Ectodermal cell (in vitro differentiated cells): ENCODE results near the gene CDH4.
"Not testable (repeated sequence)": the region's sequence is repeated elsewhere in the genome, so short reads cannot be mapped to it uniquely, and the experiment has no call there.

Experiments used
- H3K27ac ChIP-seq: 2 replicates; pipeline ENCODE4 v1.7.0; 2013; ENCODE audit warnings: mild to moderate bottlenecking, low read depth, low read length; ENCODE audit not compliant: insufficient read depth, poor library complexity, severe bottlenecking
- H3K27me3 ChIP-seq: 2 replicates; pipeline ENCODE4 v1.7.0; 2013; ENCODE audit warnings: mild to moderate bottlenecking, low read length; ENCODE audit not compliant: insufficient read depth, control insufficient read depth, poor library complexity, severe bottlenecking
- H3K36me3 ChIP-seq: one replicate; pipeline ENCODE4 v1.7.0; 2013; ENCODE audit warnings: low read length; ENCODE audit not compliant: control insufficient read depth, insufficient read depth
- H3K4me1 ChIP-seq: one replicate; pipeline ENCODE4 v1.7.0; 2013; ENCODE audit warnings: low read length; ENCODE audit not compliant: control insufficient read depth, insufficient read depth
- H3K4me3 ChIP-seq: 2 replicates; pipeline ENCODE4 v1.7.0; 2013; ENCODE audit warnings: low read depth, low read length, control low read depth; ENCODE audit not compliant: insufficient read depth
- H3K9me3 ChIP-seq: 2 replicates; pipeline ENCODE4 v1.7.0; 2013; ENCODE audit warnings: mild to moderate bottlenecking, low read length, moderate library complexity; ENCODE audit not compliant: control insufficient read depth
- WGBS, 2 experiments: methylation state at CpG; one replicate each; pipeline ENCODE4 v1.1.7; 2013; ENCODE audit warnings: missing lambda C conversion rate in 2 of 2; 5-methylcytosine and 5-hydroxymethylcytosine counted together

Gene CDH4

GRCh38 chr20:61420056-61420455 is 168.0 kb downstream of the CDH4 start:
- Histone ChIP-seq H3K27ac (no peak overlapping the region), H3K9me3 (no peaks in the 10 kb centered on the region), H3K36me3 (no peaks in the 10 kb centered on the region), H3K4me3 (no peak overlapping the region), H3K27me3 (no peaks in the 10 kb centered on the region), H3K4me1 (peaks cover 10% of the 10 kb centered on the region)
- 76 to 77% methylated on average over 6 of the region's 6 CpGs for WGBS, 2 experiments

DNA sequence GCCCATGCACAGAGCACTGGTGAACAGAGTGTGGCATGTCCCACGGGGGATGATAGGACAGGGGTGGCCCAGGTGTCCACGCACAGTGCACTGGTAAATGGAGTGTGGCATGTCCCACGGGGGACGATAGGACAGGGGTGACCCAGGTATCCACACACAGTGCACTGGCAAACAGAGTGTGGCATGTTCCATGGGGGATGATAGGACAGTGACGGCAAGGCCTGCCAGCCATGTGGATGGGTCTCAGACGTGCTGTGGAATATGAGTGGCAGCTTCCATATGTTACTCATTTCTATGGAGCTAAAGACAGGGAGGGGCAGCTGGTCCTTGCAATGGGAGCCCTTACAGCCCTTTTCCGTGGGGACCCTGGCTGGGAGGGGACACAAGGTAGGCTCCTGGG is 168.7 kb downstream of the CDH4 start:
- no peak overlapping the region for H3K4me3 ChIP-seq
- no peaks in the 10 kb centered on the region for H3K36me3 ChIP-seq
- H3K27me3 ChIP-seq: no peaks in the 10 kb centered on the region
- WGBS, 2 experiments: 88 to 91% methylated on average over 7 of the region's 7 CpGs
- H3K9me3 ChIP-seq: no peaks in the 10 kb centered on the region
- H3K27ac ChIP-seq: no peak overlapping the region
- H3K4me1 ChIP-seq: peaks cover 10% of the 10 kb centered on the region

DNA sequence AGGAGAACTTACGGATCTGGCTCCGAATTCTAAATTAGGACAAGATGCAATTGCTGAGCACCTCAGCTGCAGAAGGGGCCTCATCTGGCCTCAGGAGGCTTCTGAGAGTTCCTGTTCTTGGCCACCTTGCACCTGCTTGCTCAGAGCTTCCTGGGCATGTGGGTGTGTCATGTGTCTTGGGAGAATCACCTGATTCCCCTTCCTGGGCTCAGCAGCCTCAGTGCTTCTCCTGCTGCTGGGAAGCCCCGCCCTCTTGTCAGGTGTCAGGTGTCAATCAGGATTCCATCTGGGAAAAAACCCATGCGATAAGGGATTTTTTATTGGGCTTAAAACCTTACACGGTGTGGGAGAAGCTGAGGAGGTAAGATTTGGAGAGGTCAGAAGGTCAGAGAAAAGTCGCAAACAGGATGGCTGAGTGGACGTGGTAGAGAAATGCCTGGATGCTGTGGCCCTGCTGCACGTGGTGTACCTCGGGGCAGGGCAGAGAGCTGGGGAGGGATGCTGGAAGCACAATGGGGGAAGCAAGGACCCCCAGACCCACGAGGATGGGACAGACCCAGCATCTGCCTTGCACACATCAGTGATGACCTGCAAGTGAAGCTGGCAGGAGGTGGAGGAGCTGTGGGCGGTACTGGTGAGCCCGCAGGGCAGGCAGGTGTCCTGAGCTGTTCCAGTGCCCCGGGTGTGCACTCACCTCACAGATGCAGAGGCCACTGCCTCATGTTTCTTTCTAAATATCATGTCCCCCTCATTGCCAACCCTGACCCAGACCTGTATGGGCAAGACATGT is 170.8 kb downstream of the CDH4 start:
- H3K27ac ChIP-seq: no peak overlapping the region
- peaks cover 16% of the 10 kb centered on the region for H3K4me1 ChIP-seq
- H3K9me3 ChIP-seq: no peaks in the 10 kb centered on the region
- no peaks in the 10 kb centered on the region for H3K27me3 ChIP-seq
- H3K4me3 ChIP-seq: no peak overlapping the region
- 78 to 83% methylated on average over 13 of the region's 13 CpGs for whole genome bisulfite sequencing, 2 experiments
- H3K36me3 ChIP-seq: no peaks in the 10 kb centered on the region

- H3K27ac ChIP-seq: no peak overlapping the region
- peaks cover 16% of the 10 kb centered on the region for H3K4me1 ChIP-seq
- no peaks in the 10 kb centered on the region for H3K27me3 ChIP-seq
- no peaks in the 10 kb centered on the region for H3K36me3 ChIP-seq
- no peak overlapping the region for H3K4me3 ChIP-seq
- whole genome bisulfite sequencing, 2 experiments: 93 to 94% methylated on average over 4 of the region's 4 CpGs
- H3K9me3 ChIP-seq: no peaks in the 10 kb centered on the region
Measured at GRCh38 chr20:61424011-61424627, 172.1 kb downstream of the CDH4 start.

- 94 to 97% methylated on average over 25 of the region's 25 CpGs for WGBS, 2 experiments
- H3K9me3 ChIP-seq: no peaks in the 10 kb centered on the region
- no peak overlapping the region for H3K27ac ChIP-seq
Measured at GRCh38 chr20:61424628-61425420, 172.8 kb downstream of the CDH4 start.

GRCh38 chr20:61425541-61425991 is 173.5 kb downstream of the CDH4 start:
- not testable (repeated sequence) for H3K9me3 ChIP-seq, H3K27ac ChIP-seq, H3K4me3 ChIP-seq, H3K27me3 ChIP-seq, H3K36me3 ChIP-seq
- H3K4me1 ChIP-seq: peaks cover 14% of the 10 kb centered on the region
- WGBS, 2 experiments: 95 to 96% methylated on average over 18 of the region's 18 CpGs

More at GRCh38 chr20:61424628-61425420, 172.8 kb downstream of the CDH4 start:
- Histone ChIP-seq H3K27me3 (no peaks in the 10 kb centered on the region), H3K36me3 (no peaks in the 10 kb centered on the region), H3K4me1 (peaks cover 14% of the 10 kb centered on the region), H3K4me3 (no peak overlapping the region)

DNA sequence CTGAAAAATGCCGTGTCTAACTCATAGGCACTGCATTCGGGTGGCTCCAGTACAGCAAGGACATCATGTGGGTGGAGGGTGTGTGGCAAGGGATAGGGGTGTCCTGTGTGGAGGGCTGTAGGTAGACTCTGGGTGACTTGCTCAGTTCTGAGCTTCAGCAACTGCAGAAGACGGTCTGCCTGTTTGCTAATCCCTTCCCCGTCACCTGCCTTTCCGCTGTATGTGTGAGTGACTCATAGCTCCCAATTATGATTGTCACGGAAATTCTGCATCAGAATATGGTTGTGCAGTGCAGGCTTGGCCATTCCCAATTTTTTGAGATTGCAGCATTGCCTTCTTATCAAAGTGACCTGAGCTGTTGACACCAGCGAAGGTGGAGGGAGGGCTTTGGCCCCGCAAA is 174.3 kb downstream of the CDH4 start:
- WGBS, 2 experiments: 95 to 96% methylated on average over 8 of the region's 8 CpGs
- Histone ChIP-seq H3K9me3 (no peaks in the 10 kb centered on the region), H3K27me3 (no peaks in the 10 kb centered on the region), H3K36me3 (no peaks in the 10 kb centered on the region), H3K4me3 (no peak overlapping the region), H3K4me1 (peaks cover 14% of the 10 kb centered on the region), H3K27ac (no peak overlapping the region)

GRCh38 chr20:61429458-61430227 is 177.6 kb downstream of the CDH4 start:
- Histone ChIP-seq H3K9me3 (no peaks in the 10 kb centered on the region), H3K27ac (no peak overlapping the region), H3K27me3 (no peaks in the 10 kb centered on the region), H3K4me3 (no peak overlapping the region), H3K4me1 (peaks cover 22% of the 10 kb centered on the region), H3K36me3 (no peaks in the 10 kb centered on the region)
- WGBS, 2 experiments: 95 to 98% methylated on average over 4 of the region's 4 CpGs

DNA sequence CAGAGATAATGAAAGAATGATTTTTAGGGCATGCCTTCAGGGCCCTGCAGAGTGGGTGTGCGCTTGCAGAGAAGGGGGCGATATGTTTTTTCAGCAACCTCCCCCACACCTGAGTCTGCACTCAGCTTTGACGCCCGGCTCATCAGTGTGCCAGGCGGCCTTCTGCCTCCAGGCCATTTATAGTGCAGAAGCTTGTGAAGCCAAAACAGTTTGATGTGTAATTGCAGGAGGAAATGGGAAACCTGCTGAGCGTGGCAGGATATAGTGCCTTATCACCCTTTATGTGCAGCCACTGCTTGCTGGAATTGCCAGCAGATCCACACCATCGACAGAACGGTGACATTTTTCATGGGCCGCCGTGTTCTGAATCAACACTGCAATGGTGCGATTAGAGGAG is 178.2 kb downstream of the CDH4 start:
- 88 to 92% methylated on average over 11 of the region's 11 CpGs for WGBS, 2 experiments
- no peaks in the 10 kb centered on the region for H3K36me3 ChIP-seq
- peaks cover 28% of the 10 kb centered on the region for H3K4me1 ChIP-seq
- H3K27me3 ChIP-seq: no peaks in the 10 kb centered on the region
- no peak overlapping the region for H3K4me3 ChIP-seq
- no peaks in the 10 kb centered on the region for H3K9me3 ChIP-seq
- no peak overlapping the region for H3K27ac ChIP-seq
